WTC11 (cell line): Measurements from ENCODE around the gene CORO1C. TPM values are rescaled to one million over a fixed set of nuclear protein-coding genes. Genes with fewer than 3 reads are reported as not detected.
A peak's percentile ranks its signal among the peaks of the same experiment; 100 is the strongest.

ENCODE experiments used
- ATAC-seq: fragments of 200-7000 bp; cut with Tn5 transposase; 2 replicates; pipeline ENCODE4 v1.10.0; 2021; ENCODE audit warnings: mild to moderate bottlenecking, moderate library complexity
- CTCF ChIA-PET: fragments of 300-600 bp; sonication (Branson Sonifier 250); formaldehyde crosslinking; loops from one replicate; lab custom pipeline; 2021; ENCODE audit warnings: antibody characterized with exemption; lab: Charles Lee
- POLR2A ChIA-PET: fragments of 350-600 bp; sonication (Branson Sonifier 250); formaldehyde crosslinking; loops from one replicate; lab custom pipeline; 2021; ENCODE audit warnings: antibody characterized with exemption; lab: Charles Lee
- DNase-seq: peaks from one replicate; pipeline ENCODE4 v3.0.0; 2021; ENCODE audit warnings: low spot score
- H3K27ac Mint-ChIP-seq: 2 replicates; pipeline ENCODE4 v1.8.0; 2021; ENCODE audit warnings: mixed read lengths
- H3K27me3 Mint-ChIP-seq: 2 replicates; pipeline ENCODE4 v1.8.0; 2021; ENCODE audit warnings: low read depth, mild to moderate bottlenecking, moderate library complexity, mixed read lengths
- H3K36me3 Mint-ChIP-seq: 2 replicates; pipeline ENCODE4 v1.8.0; 2021; ENCODE audit warnings: mixed read lengths
- H3K4me1 Mint-ChIP-seq: 2 replicates; pipeline ENCODE4 v1.8.0; 2022; ENCODE audit warnings: mixed read lengths
- H3K4me3 Mint-ChIP-seq: 2 replicates; pipeline ENCODE4 v1.8.0; 2021; ENCODE audit warnings: mild to moderate bottlenecking, moderate library complexity, mixed read lengths
- H3K9me3 Mint-ChIP-seq: 2 replicates; pipeline ENCODE4 v1.8.0; 2021; ENCODE audit warnings: mixed read lengths
- AR ChIP-seq: fragments of 250-450 bp; sonication (Bioruptor Pico); IDR thresholded peaks from 2 replicates; pipeline ENCODE4 v1.9.0; 2021; ENCODE audit warnings: mild to moderate bottlenecking
- E2F5 ChIP-seq: sonication (generic); formaldehyde crosslinking; IDR thresholded peaks from 2 replicates; pipeline ENCODE4 v1.8.1; 2022; ENCODE audit warnings: mild to moderate bottlenecking, moderate library complexity, missing genetic modification reagents
- GTF2I ChIP-seq: fragments of 250-450 bp; sonication (Bioruptor Pico); conservative IDR thresholded peaks from 2 replicates; pipeline ENCODE4 v1.4.0; 2021; ENCODE audit warnings: mild to moderate bottlenecking
- NFATC4 ChIP-seq: fragments of 250-450 bp; sonication (Bioruptor Pico); IDR thresholded peaks from 2 replicates; pipeline ENCODE4 v1.9.0; 2021; ENCODE audit warnings: mild to moderate bottlenecking
- NR1H2 ChIP-seq: sonication (generic); formaldehyde crosslinking; IDR thresholded peaks from 2 replicates; pipeline ENCODE4 v1.9.0; 2021; ENCODE audit warnings: mild to moderate bottlenecking, moderate library complexity, missing genetic modification reagents
- ZNF671 ChIP-seq: fragments of 250-450 bp; sonication (Bioruptor Pico); IDR thresholded peaks from 2 replicates; pipeline ENCODE4 v1.8.0; 2021; ENCODE audit warnings: mild to moderate bottlenecking
- total RNA-seq: library from RNA; stranded (reverse); gene quantifications from 3 replicates; pipeline ENCODE4 v1.2.3, GENCODE V29; 2021
- TF ChIP-seq, protein P1 (sequence below): fragments of 250-450 bp; sonication (Bioruptor Pico); IDR thresholded peaks from 2 replicates; pipeline ENCODE4 v1.8.0; 2021; ENCODE audit warnings: mild to moderate bottlenecking
- TF ChIP-seq, protein P2 (sequence below): sonication (generic); formaldehyde crosslinking; IDR thresholded peaks from 2 replicates; pipeline ENCODE4 v1.8.0; 2023; ENCODE audit warnings: missing genetic modification reagents
- TF ChIP-seq, protein P3 (sequence below): sonication (generic); formaldehyde crosslinking; IDR thresholded peaks from 2 replicates; pipeline ENCODE4 v1.8.0; 2022; ENCODE audit warnings: missing genetic modification reagents
- TF ChIP-seq, protein P4 (sequence below): sonication (generic); formaldehyde crosslinking; conservative IDR thresholded peaks from 2 replicates; pipeline ENCODE4 v1.8.1; 2022; ENCODE audit warnings: mild to moderate bottlenecking, missing genetic modification reagents
- TF ChIP-seq, protein P5 (sequence below): sonication (generic); formaldehyde crosslinking; IDR thresholded peaks from 2 replicates; pipeline ENCODE4 v1.8.1; 2023; ENCODE audit warnings: mild to moderate bottlenecking, moderate library complexity, missing genetic modification reagents

Gene CORO1C
- total RNA-seq, 1 experiment from 2014 or later, result 113 TPM

- no peak for TF ChIP-seq AR (CRISPR knock-in tag)
- no peak for TF ChIP-seq ZNF671 (CRISPR knock-in tag)
- TF ChIP-seq, protein P1, sequence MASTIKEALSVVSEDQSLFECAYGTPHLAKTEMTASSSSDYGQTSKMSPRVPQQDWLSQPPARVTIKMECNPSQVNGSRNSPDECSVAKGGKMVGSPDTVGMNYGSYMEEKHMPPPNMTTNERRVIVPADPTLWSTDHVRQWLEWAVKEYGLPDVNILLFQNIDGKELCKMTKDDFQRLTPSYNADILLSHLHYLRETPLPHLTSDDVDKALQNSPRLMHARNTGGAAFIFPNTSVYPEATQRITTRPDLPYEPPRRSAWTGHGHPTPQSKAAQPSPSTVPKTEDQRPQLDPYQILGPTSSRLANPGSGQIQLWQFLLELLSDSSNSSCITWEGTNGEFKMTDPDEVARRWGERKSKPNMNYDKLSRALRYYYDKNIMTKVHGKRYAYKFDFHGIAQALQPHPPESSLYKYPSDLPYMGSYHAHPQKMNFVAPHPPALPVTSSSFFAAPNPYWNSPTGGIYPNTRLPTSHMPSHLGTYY, result no peak
- TF ChIP-seq NFATC4 (CRISPR knock-in tag), result no peak
Observed at GRCh38 chr12:108704527-108704926, 26.8 kb downstream of the CORO1C start (continued).

GRCh38 chr12:108702595-108703320, 28.6 kb downstream of the CORO1C start:
- peaks cover 27% of the 10 kb centered on the region for H3K36me3 Mint-ChIP-seq
- ChIA-PET CTCF (interaction anchor here (0.9 to 1.1 kb wide), 4 partner anchors 11 to 85 kb away, joined by 3 to 5 read pairs (median 4); no protein-coding TSS in a partner anchor), POLR2A (no interaction called here)
- no peaks in the 10 kb centered on the region for H3K9me3 Mint-ChIP-seq
- DNase-seq, result no peak
- TF ChIP-seq, protein P2, sequence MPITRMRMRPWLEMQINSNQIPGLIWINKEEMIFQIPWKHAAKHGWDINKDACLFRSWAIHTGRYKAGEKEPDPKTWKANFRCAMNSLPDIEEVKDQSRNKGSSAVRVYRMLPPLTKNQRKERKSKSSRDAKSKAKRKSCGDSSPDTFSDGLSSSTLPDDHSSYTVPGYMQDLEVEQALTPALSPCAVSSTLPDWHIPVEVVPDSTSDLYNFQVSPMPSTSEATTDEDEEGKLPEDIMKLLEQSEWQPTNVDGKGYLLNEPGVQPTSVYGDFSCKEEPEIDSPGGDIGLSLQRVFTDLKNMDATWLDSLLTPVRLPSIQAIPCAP, result no peak
- TF ChIP-seq NR1H2 (CRISPR knock-in tag) (no peak), GTF2I (no peak), E2F5 (no peak)
- TF ChIP-seq, protein P3, sequence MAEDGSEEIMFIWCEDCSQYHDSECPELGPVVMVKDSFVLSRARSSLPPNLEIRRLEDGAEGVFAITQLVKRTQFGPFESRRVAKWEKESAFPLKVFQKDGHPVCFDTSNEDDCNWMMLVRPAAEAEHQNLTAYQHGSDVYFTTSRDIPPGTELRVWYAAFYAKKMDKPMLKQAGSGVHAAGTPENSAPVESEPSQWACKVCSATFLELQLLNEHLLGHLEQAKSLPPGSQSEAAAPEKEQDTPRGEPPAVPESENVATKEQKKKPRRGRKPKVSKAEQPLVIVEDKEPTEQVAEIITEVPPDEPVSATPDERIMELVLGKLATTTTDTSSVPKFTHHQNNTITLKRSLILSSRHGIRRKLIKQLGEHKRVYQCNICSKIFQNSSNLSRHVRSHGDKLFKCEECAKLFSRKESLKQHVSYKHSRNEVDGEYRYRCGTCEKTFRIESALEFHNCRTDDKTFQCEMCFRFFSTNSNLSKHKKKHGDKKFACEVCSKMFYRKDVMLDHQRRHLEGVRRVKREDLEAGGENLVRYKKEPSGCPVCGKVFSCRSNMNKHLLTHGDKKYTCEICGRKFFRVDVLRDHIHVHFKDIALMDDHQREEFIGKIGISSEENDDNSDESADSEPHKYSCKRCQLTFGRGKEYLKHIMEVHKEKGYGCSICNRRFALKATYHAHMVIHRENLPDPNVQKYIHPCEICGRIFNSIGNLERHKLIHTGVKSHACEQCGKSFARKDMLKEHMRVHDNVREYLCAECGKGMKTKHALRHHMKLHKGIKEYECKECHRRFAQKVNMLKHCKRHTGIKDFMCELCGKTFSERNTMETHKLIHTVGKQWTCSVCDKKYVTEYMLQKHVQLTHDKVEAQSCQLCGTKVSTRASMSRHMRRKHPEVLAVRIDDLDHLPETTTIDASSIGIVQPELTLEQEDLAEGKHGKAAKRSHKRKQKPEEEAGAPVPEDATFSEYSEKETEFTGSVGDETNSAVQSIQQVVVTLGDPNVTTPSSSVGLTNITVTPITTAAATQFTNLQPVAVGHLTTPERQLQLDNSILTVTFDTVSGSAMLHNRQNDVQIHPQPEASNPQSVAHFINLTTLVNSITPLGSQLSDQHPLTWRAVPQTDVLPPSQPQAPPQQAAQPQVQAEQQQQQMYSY, result no peak
- TF ChIP-seq, protein P4, sequence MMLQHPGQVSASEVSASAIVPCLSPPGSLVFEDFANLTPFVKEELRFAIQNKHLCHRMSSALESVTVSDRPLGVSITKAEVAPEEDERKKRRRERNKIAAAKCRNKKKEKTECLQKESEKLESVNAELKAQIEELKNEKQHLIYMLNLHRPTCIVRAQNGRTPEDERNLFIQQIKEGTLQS (CRISPR knock-in tag), result no peak
- TF ChIP-seq, protein P5, sequence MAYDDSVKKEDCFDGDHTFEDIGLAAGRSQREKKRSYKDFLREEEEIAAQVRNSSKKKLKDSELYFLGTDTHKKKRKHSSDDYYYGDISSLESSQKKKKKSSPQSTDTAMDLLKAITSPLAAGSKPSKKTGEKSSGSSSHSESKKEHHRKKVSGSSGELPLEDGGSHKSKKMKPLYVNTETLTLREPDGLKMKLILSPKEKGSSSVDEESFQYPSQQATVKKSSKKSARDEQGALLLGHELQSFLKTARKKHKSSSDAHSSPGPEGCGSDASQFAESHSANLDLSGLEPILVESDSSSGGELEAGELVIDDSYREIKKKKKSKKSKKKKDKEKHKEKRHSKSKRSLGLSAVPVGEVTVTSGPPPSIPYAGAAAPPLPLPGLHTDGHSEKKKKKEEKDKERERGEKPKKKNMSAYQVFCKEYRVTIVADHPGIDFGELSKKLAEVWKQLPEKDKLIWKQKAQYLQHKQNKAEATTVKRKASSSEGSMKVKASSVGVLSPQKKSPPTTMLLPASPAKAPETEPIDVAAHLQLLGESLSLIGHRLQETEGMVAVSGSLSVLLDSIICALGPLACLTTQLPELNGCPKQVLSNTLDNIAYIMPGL (CRISPR knock-in tag), result no peak
- TF ChIP-seq, protein P1, result no peak
- no peak overlapping the region for H3K4me3 Mint-ChIP-seq
- peak overlapping the region; percentile 82 for H3K27ac Mint-ChIP-seq
- no peak for ATAC-seq
- H3K27me3 Mint-ChIP-seq, result no peaks in the 10 kb centered on the region
- H3K4me1 Mint-ChIP-seq, result peaks cover 48% of the 10 kb centered on the region
